Suppressor macrophage treated with lipopolysaccharide for 4 hours (primary cell): ENCODE results near the gene SESTD1.
A peak's percentile ranks its signal among the peaks of the same experiment; 100 is the strongest.
"Not testable (repeated sequence)": the region's sequence is repeated elsewhere in the genome, so short reads cannot be mapped to it uniquely, and the experiment has no call there.

Experiments
- DNase-seq: peaks from one replicate; pipeline ENCODE4 v3.0.0-alpha.2; 2020

SESTD1 gene

DNA sequence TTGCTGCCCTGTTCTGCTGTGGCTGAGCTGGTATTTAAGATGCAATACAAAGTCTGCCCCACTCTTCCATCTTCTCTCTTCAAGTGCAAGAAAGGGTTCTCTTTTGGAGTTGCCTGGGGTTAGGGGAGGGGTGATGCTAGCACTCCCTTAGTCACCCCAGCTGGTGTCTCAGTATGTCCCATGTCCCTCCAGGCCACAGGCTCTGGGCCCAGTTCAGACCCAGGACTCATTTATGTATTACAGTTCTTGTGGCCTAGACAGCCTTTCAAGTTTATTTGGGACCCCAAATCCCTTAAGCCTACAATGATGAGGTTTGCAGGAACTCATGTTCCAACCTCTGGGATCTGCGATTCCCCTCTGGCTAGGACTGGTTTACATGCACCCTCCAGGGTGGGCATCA lies 167.5 kb downstream of the SESTD1 start:
- DNase-seq: no peak

DNA sequence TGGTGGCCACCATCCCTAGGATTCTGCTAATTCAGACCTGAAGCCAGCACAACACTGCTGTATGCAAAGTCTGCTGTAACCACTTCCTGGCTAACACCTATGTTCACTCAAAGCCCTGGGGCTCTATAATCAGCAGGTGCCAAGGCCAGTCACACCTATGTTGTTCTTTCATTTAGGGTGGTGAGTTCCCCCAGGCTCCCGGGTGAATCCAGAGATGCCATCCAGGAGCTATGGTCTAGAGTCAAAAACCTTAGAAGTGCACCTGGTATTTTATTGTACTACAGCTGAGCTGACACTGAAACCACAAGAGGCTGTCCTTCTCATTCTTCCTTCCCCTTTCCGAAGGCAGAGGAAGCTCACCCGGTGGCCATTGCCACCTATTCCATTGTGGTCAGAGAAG lies 168.5 kb downstream of the SESTD1 start:
- no peak for DNase-seq

DNA sequence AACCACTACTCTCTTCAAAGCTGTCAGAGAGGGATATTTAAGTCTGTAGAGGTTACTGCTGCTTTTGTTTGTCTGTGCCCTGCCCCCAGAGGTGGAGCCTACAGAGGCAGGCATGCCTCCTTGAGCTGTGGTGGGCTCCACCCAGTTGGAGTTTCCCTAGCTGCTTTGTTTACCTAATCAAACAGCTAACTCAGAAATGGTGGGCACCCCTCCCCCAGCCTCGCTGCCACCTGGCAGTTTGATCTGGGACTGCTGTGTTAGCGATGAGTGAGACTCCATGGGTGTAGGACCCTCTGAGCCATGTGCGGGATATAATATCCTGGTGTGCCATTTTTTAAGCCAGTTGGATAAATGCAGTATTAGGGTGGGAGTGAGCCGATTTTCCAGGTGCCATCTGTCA lies 171.7 kb downstream of the SESTD1 start:
- DNase-seq: not testable (repeated sequence)

DNA sequence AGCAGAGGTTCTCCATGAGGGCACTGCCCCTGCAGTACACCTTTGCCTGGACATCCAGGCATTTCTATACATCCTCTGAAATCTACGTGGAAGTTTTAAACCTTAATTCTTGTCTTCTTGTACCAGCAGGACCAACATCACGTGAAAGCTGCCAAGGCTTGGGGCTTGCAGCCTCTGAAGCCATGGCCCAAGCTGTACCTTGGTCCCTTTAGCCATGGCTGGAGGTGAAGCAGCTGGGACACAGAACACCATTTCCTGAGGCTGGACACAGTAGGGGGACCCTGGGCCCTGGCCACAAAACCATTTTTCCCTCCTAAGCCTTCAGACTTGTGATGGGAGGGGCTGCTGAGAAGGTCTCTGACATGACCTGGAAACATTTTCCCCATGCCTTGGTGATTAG lies 181.9 kb downstream of the SESTD1 start:
- no peak for DNase-seq

DNA sequence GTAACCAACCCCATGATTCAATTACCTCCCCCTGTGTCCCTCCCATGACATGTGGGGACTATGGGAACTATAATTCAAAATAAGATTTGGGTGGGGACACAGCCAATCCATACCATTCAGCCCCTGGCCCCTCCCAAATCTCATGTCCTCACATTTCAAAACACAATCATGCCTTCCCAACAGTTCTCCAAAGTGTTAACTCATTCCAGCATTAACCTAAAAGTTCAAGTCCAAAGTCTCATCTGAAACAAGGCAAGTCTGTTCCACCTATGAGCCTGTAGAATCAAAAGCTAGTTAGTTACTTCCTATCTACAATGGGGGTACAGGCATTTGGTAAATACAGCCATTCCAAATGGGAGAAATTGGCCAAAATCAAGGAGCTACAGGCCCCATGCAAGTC lies 182.7 kb downstream of the SESTD1 start:
- DNase-seq: no peak

DNA sequence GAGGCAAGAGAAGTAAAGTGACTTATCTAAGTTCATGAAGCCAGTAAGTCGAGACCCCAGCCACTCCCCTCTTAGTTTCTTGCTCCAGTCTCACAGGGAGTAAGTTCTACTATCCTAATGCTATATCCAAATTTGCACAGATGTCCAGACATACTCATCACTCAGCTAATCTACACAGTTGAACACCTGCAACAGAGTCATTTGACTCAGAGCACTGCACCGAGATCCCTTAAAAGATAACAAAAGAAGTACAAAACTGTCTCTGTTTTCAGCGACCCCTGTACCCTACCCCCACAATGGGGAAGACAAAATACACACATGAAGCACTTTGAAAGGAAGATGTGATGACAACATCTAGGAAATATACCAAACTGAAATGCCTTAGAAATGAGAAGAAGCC lies 192.1 kb downstream of the SESTD1 start:
- no peak for DNase-seq

DNA sequence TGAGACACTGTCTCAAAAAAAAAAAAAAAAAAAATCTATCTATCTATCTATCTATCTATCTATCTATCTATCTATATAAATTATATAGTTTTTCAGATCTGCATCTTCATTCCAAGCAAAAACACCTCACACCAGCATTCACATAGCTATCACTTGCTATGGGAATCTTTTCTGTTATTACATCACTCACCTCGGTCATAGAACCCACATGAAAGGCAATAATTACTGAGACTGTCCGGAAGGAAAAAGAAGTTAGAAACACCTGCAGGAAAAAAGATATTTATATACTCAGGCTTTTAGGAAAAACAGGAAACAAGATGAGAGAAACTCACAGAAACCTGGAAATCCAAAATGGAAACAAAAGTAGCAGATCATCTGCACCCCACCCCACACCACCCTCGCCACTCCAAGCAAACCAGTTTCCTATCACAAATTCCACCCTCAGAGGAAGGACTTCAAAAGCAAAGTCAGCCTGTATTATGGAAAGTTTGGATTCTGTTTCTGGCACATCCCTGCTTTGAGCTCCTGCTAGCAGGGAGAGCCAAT lies 192.7 kb downstream of the SESTD1 start:
- DNase-seq: no peak

DNA sequence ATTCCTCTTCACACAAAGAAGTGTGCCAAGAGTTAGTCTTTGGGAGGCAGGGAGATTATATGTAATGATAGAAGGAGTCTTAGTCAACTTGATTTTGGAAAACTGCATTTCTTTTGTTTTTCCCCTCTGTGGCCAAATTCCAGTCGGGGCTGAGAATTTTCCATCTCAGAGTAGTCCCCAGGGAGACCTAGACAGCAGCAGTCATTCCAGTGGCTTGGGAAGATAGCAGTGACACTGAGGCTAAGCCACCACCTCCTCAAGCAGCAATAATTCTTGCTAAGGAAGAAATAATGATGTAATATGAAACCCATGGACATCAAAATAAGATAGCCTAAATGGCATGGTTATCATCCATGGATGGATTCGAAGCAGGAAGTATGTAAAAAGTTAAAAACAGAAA lies 193.7 kb downstream of the SESTD1 start:
- DNase-seq: no peak

DNA sequence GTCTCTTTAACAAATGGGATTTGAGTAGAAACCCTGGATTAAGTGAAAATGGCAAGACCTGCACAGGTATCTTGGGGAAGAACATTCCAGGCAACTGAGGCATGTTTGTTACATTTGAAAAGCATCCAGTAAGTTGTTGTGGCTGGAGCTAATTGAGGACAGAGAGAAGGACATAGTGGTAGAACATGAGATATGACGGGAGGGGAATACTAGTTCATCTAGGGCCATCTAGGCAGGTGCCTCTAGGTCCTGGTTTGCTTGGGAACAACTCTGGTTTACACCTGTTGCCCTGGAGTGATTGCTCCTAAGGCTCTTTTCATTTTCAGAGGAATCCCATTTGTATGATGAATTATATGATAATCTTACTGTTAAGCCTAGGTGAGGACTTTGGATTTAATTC lies 194.9 kb downstream of the SESTD1 start:
- no peak for DNase-seq

DNA sequence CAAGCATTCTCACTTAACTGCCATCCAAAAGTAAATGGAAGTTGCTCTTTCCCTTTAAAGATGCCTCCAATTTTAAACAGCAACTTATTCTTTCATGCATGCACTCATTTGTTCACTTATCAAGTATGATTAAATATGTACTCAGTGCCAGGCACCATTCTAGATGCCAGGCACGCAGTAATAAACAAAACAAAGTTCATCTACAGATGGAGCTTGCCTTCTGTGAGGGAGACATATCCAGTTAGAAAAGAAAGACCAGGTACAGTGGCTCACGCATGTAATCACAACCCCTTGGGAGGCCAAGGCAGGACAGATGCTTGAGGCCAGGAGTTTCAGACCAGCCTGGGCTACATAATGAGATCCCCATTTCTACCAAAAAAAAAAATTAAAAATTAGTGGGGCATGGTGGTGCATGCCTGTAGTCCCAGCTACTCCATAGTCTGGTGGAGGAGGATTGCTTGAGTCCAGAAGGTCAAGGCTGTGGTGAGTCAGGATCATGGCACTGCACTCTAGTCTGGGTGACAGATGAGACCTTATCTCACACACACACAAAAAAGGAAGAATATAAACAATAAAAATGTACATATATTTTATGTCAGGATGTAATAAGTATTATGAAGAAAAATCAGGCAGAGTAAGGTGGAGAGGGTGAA lies 195.5 kb downstream of the SESTD1 start:
- DNase-seq: no peak

DNA sequence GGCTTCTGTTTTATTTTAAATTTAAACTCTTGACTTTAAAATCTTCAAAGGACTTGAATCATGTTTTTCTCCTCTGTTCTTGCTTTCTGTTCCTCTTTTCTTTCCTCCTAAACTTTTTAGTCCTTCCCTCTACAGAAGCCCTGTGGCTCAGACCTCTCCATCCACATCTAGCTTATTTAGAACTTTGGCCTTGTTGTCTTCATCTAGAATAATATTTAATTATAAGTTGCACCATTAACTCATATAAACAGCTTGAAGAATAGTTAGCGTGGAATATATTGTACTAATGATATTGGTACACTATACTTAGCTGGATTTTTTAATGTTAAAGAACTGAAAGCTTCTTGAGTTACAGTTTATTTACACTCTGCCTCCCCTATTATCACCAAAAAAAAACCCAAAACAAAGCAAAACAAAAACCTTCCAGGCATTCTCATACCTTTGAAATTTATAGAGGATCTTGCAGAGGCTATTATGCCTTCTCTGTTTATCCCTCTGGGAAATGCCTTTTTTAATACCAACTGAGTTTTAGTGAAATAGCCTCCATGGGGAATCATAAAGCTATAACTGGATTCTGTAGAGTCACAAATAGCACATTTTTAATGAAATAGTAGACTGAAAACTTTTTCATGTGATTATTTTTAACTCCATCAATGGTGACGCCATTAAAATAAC lies 205.5 kb downstream of the SESTD1 start:
- peak; percentile 3 for DNase-seq

DNA sequence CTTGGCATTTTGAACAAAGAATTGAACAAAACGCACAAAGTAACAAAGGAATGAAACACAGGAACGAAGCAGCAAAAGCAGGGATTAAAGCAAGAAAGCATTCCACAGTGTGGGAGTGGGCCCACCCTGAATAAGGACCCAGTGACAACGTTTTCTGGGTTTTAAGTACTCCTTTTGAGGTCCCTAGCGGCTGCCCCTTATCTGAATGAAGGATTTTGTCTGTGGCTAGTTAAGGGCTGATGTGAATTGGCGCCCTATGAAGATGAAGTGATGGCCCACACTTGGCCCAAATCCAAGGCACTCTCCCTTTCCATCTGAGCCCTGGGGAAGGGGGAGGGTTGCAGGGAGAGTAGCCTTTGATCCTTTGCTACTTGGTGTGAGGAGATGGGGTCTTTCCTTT lies 206.9 kb downstream of the SESTD1 start:
- no peak for DNase-seq

DNA sequence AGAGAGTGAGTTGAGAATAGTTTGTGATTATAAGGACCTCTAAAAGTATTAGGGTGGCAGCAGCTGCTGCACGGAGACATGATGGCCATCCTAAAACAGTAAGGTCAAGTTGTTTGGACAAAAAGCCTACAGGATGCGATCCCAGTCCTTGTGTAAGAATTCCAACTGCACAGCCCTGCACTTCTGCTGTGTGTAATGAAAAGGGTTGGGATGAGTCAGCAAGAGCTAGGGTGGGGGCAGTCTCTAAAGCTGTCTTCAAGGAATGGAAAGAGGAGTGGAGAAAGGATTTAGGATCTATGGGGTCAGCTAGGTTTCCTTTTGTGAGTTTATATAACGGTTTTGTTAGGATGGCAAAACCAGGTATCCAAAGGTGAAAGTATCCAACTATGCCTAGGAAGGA lies 211.1 kb downstream of the SESTD1 start:
- DNase-seq: not testable (repeated sequence)
